Kidney (tissue), 14 donors: ENCODE measurements around the gene MYORG. TPM values are rescaled to one million over a fixed set of nuclear protein-coding genes. Genes with fewer than 3 reads are reported as not detected.

ENCODE experiments used
- DNase-seq, 5 donors: peaks; one replicate each; pipeline ENCODE4 v3.0.0-alpha.2; 2013 to 2020
- FAIRE-seq: peaks from 2 replicates; lab custom pipeline; 2012; peaks lifted over from hg19 to GRCh38; lab: Jason Lieb, UNC
- H3K27ac ChIP-seq, 2 donors: one replicate each; pipeline ENCODE4 v1.7.0; 2013; ENCODE audit warnings: low read depth in 2 of 2, low read length in 2 of 2, inconsistent platforms in 1 of 2
- H3K27me3 ChIP-seq: one replicate; pipeline ENCODE4 v1.7.1; 2013; ENCODE audit warnings: low read length, inconsistent platforms; ENCODE audit not compliant: control insufficient read depth, insufficient read depth
- H3K36me3 ChIP-seq, 3 donors: one replicate each; pipeline versions ENCODE4 v1.7.0 to v1.7.1; 2013; ENCODE audit warnings: low read length in 3 of 3, control low read depth in 1 of 3, inconsistent platforms in 1 of 3; ENCODE audit not compliant: insufficient read depth in 3 of 3, control insufficient read depth in 2 of 3
- H3K4me1 ChIP-seq, 3 donors: one replicate each; pipeline versions ENCODE4 v1.7.0 to v1.7.1; 2013; ENCODE audit warnings: low read length in 3 of 3, inconsistent platforms in 1 of 3, low read depth in 1 of 3; ENCODE audit not compliant: control insufficient read depth in 2 of 3, insufficient read depth in 2 of 3
- H3K4me3 ChIP-seq, 3 donors: one replicate each; pipeline versions ENCODE4 v1.7.0 to v1.8.1; 2013; ENCODE audit warnings: low read length in 3 of 3, control low read depth in 1 of 3, inconsistent platforms in 1 of 3
- H3K9ac ChIP-seq, 3 donors: one replicate each; pipeline versions ENCODE4 v1.7.0 to v1.7.1; 2013; ENCODE audit warnings: low read length in 3 of 3, control low read depth in 1 of 3, inconsistent platforms in 1 of 3
- H3K9me3 ChIP-seq, 3 donors: one replicate each; pipeline versions ENCODE4 v1.7.0 to v1.7.1; 2013; ENCODE audit warnings: low read length in 3 of 3, control low read depth in 1 of 3, inconsistent platforms in 1 of 3; ENCODE audit not compliant: control insufficient read depth in 2 of 3, insufficient read depth in 1 of 3
- intact Hi-C: fragments of 100-400 bp; cut with DNase I; formaldehyde crosslinking; loops from one replicate; pipeline ENCODE4 v1.11.1; 2022
- polyA plus RNA-seq: library from polyadenylated mRNA; stranded (reverse); fragments of 350-450 nt; fragmentation: Illumina TruSeq; extraction: RNeasy Lipid Tissue Mini Kit (QIAGEN cat#74804); gene quantifications from one replicate; pipeline ENCODE4 v1.2.3, GENCODE V29; 2014; ENCODE audit warnings: low read depth, low replicate concordance; ENCODE audit not compliant: insufficient read depth
- total RNA-seq: library from RNA; stranded (reverse); fragmentation: NEBNext Ultra II Directional; extraction: Animal tissue kit (Norgen Biotek cat#: 25700); gene quantifications from one replicate; pipeline ENCODE4 v1.2.1, GENCODE V29; 2021
- TF ChIP-seq, protein P1 (sequence below): IDR thresholded peaks from 3 replicates; pipeline ENCODE4 v1.5.1; 2012; ENCODE audit warnings: mild to moderate bottlenecking, moderate library complexity, borderline replicate concordance; ENCODE audit not compliant: insufficient read depth; ENCODE audit errors: extremely low read depth
- donor health status: control.
- donor health status: control.
- donor health status: control.
- donor health status: control.
- donor health status: control.
- donor health status: DM: yes; HTN: yes; CAD: no.
- donor health status: Normal renal cell carcinoma (clear cell type).

MYORG gene
- total and polyA plus RNA-seq, 2 donors from 2014 or later = 8.1 to 13.5 TPM

DNA sequence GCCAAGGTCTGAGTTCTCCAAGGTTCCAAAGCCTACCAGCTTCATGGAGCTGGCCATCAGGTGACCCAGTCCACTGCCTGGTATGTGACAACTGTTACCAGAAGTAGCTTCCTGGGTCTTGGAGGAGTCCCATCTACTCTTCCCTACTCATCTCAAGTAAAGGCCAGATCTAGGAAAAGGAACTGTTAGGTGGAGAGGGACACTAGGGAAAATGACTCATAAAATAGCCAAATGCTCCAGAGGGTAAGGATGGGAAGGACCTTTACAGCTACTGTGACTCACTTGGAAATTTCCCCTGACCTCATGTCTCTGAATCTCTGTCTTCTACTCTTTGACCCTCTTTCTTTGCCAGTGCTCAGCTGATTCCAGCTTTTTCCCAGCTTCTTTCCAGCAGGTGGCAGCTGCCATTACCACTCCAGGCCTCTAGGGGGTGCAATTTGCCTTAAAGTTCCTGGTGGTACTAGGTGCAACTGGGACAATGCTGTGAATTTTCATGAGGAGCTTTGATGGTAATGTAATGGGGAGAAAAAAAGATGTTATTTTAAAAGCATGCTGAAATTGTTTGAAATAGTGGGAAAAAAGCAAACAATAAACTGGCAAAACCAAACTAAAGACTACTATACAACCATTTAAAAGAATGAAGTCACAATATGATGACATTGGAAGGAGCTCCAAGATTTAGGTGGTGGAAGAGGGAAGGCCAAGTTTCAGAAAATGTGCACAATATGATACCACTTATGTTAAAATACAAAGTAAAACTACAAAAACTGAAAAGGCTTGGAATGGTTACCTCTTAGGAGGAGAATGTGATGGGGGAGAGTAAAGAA lies 27.1 kb upstream of the MYORG start:
- Histone ChIP-seq H3K27me3 (no peaks in the 10 kb centered on the region), H3K9ac (no peak overlapping the region), H3K27ac (no peak overlapping the region), H3K9me3 (no peaks in the 10 kb centered on the region), H3K36me3 (peaks cover 0 to 7% (median 2%) of the 10 kb centered on the region in 3 donors), H3K4me1 (peaks cover 0 to 2% (median 0%) of the 10 kb centered on the region in 3 donors), H3K4me3 (no peak overlapping the region)
- TF ChIP-seq, protein P1, sequence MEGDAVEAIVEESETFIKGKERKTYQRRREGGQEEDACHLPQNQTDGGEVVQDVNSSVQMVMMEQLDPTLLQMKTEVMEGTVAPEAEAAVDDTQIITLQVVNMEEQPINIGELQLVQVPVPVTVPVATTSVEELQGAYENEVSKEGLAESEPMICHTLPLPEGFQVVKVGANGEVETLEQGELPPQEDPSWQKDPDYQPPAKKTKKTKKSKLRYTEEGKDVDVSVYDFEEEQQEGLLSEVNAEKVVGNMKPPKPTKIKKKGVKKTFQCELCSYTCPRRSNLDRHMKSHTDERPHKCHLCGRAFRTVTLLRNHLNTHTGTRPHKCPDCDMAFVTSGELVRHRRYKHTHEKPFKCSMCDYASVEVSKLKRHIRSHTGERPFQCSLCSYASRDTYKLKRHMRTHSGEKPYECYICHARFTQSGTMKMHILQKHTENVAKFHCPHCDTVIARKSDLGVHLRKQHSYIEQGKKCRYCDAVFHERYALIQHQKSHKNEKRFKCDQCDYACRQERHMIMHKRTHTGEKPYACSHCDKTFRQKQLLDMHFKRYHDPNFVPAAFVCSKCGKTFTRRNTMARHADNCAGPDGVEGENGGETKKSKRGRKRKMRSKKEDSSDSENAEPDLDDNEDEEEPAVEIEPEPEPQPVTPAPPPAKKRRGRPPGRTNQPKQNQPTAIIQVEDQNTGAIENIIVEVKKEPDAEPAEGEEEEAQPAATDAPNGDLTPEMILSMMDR = peak; percentile 98
- DNase-seq = peak in 4 of 5 donors; percentile 67 to 76 (median 71)
- intact Hi-C loops = no loop called here
- FAIRE-seq = no peak

DNA sequence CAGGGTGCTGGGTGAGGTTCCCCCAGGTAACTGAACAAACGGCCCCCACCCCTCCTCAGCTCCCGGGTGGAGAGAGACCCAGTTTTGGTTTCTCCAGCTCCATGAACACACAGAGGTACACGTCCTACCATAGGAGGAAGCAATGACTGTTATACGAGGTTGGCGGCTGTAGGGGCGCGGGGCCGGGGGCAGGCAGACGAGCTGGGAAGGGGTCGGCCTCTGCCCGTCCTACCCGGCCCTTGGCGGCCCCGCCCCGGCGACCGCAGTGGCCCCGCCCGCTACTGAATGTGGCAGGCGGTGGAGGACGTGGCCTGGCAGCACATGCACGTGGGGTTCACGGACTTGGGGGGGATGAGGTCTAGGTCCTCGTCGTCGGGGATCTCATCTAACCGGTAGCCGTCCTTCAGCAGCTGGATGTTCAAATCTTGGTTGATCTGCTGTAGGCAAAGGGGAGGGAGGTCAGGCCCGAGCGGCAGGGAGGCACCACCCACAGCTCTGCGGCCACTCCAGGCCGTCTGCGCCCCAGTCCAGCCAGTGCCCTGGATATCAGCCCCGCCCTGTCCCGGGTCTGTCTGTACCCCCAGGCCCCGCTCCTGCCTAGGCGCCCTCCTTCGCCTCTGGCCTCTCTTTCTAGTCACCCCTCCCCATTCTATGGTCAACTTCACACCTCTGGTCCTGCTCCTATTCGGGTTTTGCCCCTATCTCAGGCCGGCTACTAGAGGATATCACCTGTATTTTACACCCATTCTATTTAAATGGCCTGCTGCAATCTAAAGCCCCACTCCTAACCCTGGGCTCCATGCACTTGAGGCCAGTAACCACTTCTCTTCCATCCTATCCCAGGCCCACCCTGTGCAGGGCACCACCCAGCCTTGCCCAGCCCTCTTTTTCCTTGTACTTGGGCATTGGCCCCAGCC lies 24.2 kb upstream of the MYORG start:
- intact Hi-C loops = no loop called here
- H3K36me3 ChIP-seq = peaks cover 0 to 7% (median 2%) of the 10 kb centered on the region in 3 donors
- FAIRE-seq = no peak

DNA sequence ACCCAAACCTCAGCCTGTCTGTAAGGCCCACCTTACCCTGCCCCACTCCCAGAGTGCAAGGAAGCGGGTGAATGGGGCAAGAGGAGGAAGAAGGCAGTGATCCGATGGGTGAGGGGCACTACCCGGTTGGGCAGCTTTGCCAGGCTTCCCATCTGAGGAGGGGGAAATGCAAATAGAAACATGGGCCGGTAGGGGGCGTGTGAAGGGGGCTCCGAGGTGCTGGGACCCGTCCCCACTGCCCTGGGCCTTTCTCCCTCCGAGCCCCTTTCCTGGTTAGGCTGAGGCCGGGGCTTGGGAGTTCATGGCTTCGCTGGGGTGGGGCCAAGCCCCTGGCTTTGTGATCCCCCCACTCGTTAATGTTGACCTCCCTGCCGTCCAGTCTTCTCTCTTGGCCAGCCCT lies 23.6 kb upstream of the MYORG start:
- TF ChIP-seq, protein P1 = no peak
- DNase-seq (no peak), FAIRE-seq (no peak)
- peaks cover 0 to 2% (median 0%) of the 10 kb centered on the region in 3 donors for H3K4me1 ChIP-seq
- H3K9ac ChIP-seq = no peak overlapping the region
- no peaks in the 10 kb centered on the region for H3K9me3 ChIP-seq
- intact Hi-C loops = no loop called here
- no peak overlapping the region for H3K27ac ChIP-seq
- H3K36me3 ChIP-seq = peaks cover 0 to 7% (median 2%) of the 10 kb centered on the region in 3 donors
- H3K27me3 ChIP-seq = no peaks in the 10 kb centered on the region
- H3K4me3 ChIP-seq = no peak overlapping the region

More for the DNA sequence above, 24.2 kb upstream of the MYORG start:
- Histone ChIP-seq H3K9ac (no peak overlapping the region), H3K27me3 (no peaks in the 10 kb centered on the region), H3K27ac (no peak overlapping the region), H3K4me1 (peaks cover 0 to 2% (median 0%) of the 10 kb centered on the region in 3 donors), H3K4me3 (no peak overlapping the region), H3K9me3 (no peaks in the 10 kb centered on the region)
- TF ChIP-seq, protein P1 = no peak
- DNase-seq = no peak
